Tibial nerve (tissue), 4 donors: Measurements from ENCODE around the gene CYP4A22. TPM values are rescaled to one million over a fixed set of nuclear protein-coding genes. Genes with fewer than 3 reads are reported as not detected.
A peak's percentile ranks its signal among the peaks of the same experiment; 100 is the strongest.

ENCODE experiments used
- DNase-seq, 2 donors: peaks; one replicate each; pipeline ENCODE4 v3.0.0-alpha.2; 2019; ENCODE audit warnings: low spot score in 2 of 2
- H3K27ac ChIP-seq, 4 donors: fragments of 200-600 bp; sonication (generic) in 3 of 4; one replicate each; pipeline ENCODE4 v1.5.1; 2017 to 2019; ENCODE audit warnings: mild to moderate bottlenecking in 1 of 4
- H3K27me3 ChIP-seq, 2 donors: fragments of 200-600 bp; sonication (generic) in 1 of 2; one replicate each; pipeline versions ENCODE4 v1.5.1 to v1.6.0; 2017 to 2019
- H3K36me3 ChIP-seq, 3 donors: fragments of 200-600 bp; sonication (generic); one replicate each; pipeline ENCODE4 v1.5.1; 2018 to 2019
- H3K4me1 ChIP-seq, 4 donors: fragments of 200-600 bp; sonication (generic) in 3 of 4; one replicate each; pipeline ENCODE4 v1.5.1; 2017 to 2019
- H3K4me3 ChIP-seq, 4 donors: fragments of 200-600 bp; sonication (generic) in 3 of 4; one replicate each; pipeline ENCODE4 v1.5.1; 2017 to 2019; ENCODE audit warnings: mild to moderate bottlenecking in 1 of 4, moderate library complexity in 1 of 4
- H3K9me3 ChIP-seq, 4 donors: fragments of 200-600 bp; sonication (generic) in 3 of 4; one replicate each; pipeline ENCODE4 v1.5.1; 2017 to 2019
- EP300 ChIP-seq, 2 donors: sonication (generic); formaldehyde crosslinking; IDR thresholded peaks; one replicate each; pipeline ENCODE4 v1.6.1; 2017; ENCODE audit warnings: antibody characterized with exemption in 2 of 2, mild to moderate bottlenecking in 1 of 2
- POLR2A ChIP-seq, 2 donors: fragments of 450-650 bp; IDR thresholded peaks; one replicate each; pipeline ENCODE4 v1.6.1; 2017; ENCODE audit warnings: antibody characterized with exemption in 2 of 2, mild to moderate bottlenecking in 2 of 2, moderate library complexity in 2 of 2
- WGBS, 2 donors: methylation state at CpG; one replicate each; pipeline ENCODE4 v1.1.5; 2018; 5-methylcytosine and 5-hydroxymethylcytosine counted together
- total RNA-seq, 4 donors: library from RNA; depleted of rRNA; stranded (reverse); fragments of >200 nt; gene quantifications; one replicate each; pipeline ENCODE4 v1.1.0, GENCODE V29; 2016
- TF ChIP-seq, protein P1 (sequence below), 5 experiments: fragments of 200-600 bp in 3 of 5; fragments of 450-650 bp in 2 of 5; sonication (generic) in 3 of 5; IDR thresholded peaks; one replicate each; pipeline ENCODE4 v1.5.1; 2016 to 2019; ENCODE audit warnings: antibody characterized with exemption in 5 of 5, mild to moderate bottlenecking in 3 of 5, moderate library complexity in 2 of 5

CYP4A22 gene
- total RNA-seq, 4 donors from 2014 or later = 0.84 to 4.5 (median 2.6) TPM

DNA sequence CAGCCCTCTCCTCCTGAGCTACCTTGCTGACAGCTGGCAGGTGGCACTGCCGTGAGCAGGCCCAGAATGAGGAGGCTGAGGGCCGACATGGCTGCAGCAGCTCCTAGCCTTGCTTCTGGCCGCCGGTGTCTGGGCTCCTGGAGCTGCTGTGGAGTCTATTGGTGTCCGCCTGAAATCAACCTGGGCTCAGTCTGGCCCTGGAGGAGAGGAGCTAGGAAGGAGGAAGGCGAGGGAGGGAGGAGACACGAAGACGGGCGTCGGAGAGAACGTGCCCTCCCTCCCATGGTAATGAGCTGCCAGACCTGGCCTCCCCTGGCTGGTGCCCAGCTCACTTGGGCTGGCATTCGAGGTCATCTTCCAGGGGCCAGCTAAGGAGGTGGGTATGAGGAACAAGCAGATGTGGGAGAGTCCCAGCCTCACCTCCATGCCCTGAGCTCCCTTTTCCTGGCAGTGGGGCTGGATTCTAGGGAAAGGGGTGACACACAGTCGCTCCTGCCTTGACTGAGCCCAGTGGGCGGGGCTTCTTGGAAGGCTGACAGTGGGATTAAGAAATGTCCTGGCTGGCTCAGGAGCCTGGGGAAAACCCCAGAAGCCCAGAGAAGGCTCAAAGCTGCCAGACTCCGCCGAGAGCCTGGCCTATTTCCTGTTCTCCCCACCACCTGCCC is 52.7 kb downstream of the CYP4A22 start, which contains the start of gene PDZK1IP1:
PDZK1IP1 (minus strand) TSS at position 193 of the 665 bp plus-strand sequence; CDS start at position 89, 104 bp downstream.
- DNase-seq = peak; percentile 84 to 89
- H3K9me3 ChIP-seq = no peaks in the 10 kb centered on the region
- H3K27me3 ChIP-seq = no peaks in the 10 kb centered on the region
- H3K4me1 ChIP-seq = peaks cover 0 to 38% (median 11%) of the 10 kb centered on the region in 4 donors
- TF ChIP-seq, protein P1, sequence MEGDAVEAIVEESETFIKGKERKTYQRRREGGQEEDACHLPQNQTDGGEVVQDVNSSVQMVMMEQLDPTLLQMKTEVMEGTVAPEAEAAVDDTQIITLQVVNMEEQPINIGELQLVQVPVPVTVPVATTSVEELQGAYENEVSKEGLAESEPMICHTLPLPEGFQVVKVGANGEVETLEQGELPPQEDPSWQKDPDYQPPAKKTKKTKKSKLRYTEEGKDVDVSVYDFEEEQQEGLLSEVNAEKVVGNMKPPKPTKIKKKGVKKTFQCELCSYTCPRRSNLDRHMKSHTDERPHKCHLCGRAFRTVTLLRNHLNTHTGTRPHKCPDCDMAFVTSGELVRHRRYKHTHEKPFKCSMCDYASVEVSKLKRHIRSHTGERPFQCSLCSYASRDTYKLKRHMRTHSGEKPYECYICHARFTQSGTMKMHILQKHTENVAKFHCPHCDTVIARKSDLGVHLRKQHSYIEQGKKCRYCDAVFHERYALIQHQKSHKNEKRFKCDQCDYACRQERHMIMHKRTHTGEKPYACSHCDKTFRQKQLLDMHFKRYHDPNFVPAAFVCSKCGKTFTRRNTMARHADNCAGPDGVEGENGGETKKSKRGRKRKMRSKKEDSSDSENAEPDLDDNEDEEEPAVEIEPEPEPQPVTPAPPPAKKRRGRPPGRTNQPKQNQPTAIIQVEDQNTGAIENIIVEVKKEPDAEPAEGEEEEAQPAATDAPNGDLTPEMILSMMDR (IDR thresholded peaks at IDR 0.05) = no peak
- TF ChIP-seq POLR2A (IDR thresholded peaks at IDR 0.05) (no peak), EP300 (IDR thresholded peaks at IDR 0.05) (peak in 1 of 2 donors; percentile 48)
- 52 to 53% methylated on average over 16 of the region's 16 CpGs for WGBS, 2 donors
- no peaks in the 10 kb centered on the region for H3K36me3 ChIP-seq
- H3K4me3 ChIP-seq = no peak within 1 kb of the TSS
- peak within 1 kb of the TSS; percentile 20 to 59 (median 54) for H3K27ac ChIP-seq

DNA sequence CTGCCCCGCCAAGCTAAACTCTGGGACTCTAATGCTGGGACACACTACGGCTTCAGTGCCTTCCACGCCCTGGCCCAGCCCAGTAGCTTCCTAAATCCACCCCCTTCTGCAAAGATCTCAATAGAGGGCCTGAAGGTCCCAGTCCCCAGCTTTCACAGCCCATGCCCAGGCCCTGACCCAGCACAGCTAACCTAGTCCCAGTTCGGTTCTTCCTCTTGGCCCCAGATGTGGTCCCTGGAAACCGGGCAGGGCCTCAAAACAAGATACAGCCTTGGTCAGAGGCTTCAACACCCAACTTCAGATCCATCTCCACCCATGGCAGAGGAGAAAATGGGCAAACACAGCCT is 53.2 kb downstream of the CYP4A22 start:
- Histone ChIP-seq H3K9me3 (no peaks in the 10 kb centered on the region), H3K36me3 (no peaks in the 10 kb centered on the region), H3K4me3 (no peak overlapping the region), H3K27me3 (no peaks in the 10 kb centered on the region), H3K27ac (peak overlapping the region; percentile 20 to 59 (median 54)), H3K4me1 (peaks cover 0 to 38% (median 11%) of the 10 kb centered on the region in 4 donors)
- 63 to 66% methylated on average over 4 to 5 of the region's 5 CpGs for WGBS, 2 donors
- DNase-seq = no peak
- TF ChIP-seq POLR2A (IDR thresholded peaks at IDR 0.05) (no peak), EP300 (IDR thresholded peaks at IDR 0.05) (no peak)
- TF ChIP-seq, protein P1 (IDR thresholded peaks at IDR 0.05) = no peak

DNA sequence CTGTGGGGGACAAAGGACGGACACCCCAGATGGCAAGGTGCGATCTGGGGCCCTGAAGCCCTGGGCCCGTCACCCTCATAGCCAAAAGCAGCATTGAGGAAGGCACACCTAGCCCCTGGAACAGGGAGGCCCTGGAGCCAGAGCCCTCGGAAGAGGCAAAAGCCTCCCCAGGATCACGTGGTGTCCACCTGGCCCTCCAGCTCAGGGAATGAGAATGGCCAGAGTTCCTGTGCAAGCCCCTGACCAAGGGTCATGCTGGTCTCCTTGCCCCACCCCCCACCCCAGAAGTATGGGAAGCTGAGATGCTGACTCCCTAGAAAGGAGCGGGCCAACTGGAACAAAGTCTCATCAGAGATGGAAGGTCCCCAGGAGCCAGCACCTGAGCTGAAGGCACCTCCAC is 53.6 kb downstream of the CYP4A22 start:
- H3K4me3 ChIP-seq = no peak overlapping the region
- H3K27me3 ChIP-seq = no peaks in the 10 kb centered on the region
- 97 to 100% methylated on average over 4 to 5 of the region's 6 CpGs for WGBS, 2 donors
- DNase-seq = no peak
- peak overlapping the region in 3 of 4 donors; percentile 20 to 56 (median 52) for H3K27ac ChIP-seq
- peaks cover 0 to 38% (median 11%) of the 10 kb centered on the region in 4 donors for H3K4me1 ChIP-seq
- no peaks in the 10 kb centered on the region for H3K36me3 ChIP-seq
- no peaks in the 10 kb centered on the region for H3K9me3 ChIP-seq
- TF ChIP-seq, protein P1 (IDR thresholded peaks at IDR 0.05) = no peak
- TF ChIP-seq EP300 (IDR thresholded peaks at IDR 0.05) (no peak), POLR2A (IDR thresholded peaks at IDR 0.05) (no peak)

DNA sequence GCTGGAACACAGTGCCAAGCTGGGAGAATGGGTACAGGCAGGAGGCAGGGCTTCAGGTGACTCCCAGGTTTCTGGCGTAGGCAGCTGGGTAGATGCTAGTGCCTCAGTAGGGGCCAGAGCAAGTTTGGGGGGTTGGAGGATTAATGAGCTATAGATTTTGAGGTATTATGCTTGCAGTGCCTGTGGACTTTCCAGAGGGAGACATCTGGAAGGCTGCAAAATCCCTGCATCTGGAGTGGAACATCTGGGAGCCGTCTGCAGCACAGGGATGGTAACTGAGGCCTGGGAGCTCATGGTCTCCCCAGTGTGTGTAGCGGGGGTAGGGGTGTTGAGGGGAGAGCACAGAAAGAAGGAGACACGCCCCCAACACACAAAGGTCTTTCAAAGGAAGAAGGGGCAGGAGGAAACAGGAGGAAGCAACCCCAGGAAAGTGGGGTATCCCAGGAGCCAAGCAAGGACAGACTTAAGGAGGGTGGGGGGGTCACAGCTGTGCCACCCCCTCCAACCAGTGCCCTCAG is 54.8 kb downstream of the CYP4A22 start:
- H3K36me3 ChIP-seq = no peaks in the 10 kb centered on the region
- TF ChIP-seq POLR2A (IDR thresholded peaks at IDR 0.05) (no peak), EP300 (IDR thresholded peaks at IDR 0.05) (no peak)
- TF ChIP-seq, protein P1 (IDR thresholded peaks at IDR 0.05) = no peak
- H3K27ac ChIP-seq = peak overlapping the region in 1 of 4 donors; percentile 43
- no peaks in the 10 kb centered on the region for H3K9me3 ChIP-seq
- no peak for DNase-seq
- no peak overlapping the region for H3K4me3 ChIP-seq
- WGBS, 2 donors = 73 to 77% methylated on average over 4 of the region's 4 CpGs
- peaks cover 0 to 38% (median 11%) of the 10 kb centered on the region in 4 donors for H3K4me1 ChIP-seq
- no peaks in the 10 kb centered on the region for H3K27me3 ChIP-seq
